Kidney (tissue), 14 donors: ENCODE data around the gene KLHL18. TPM values are rescaled to one million over a fixed set of nuclear protein-coding genes. Genes with fewer than 3 reads are reported as not detected.

ENCODE experiments used
- DNase-seq, 5 donors: peaks; one replicate each; pipeline ENCODE4 v3.0.0-alpha.2; 2013 to 2020
- FAIRE-seq: peaks from 2 replicates; lab custom pipeline; 2012; peaks lifted over from hg19 to GRCh38; lab: Jason Lieb, UNC
- H3K27ac ChIP-seq, 2 donors: one replicate each; pipeline ENCODE4 v1.7.0; 2013; ENCODE audit warnings: low read depth in 2 of 2, low read length in 2 of 2, inconsistent platforms in 1 of 2
- H3K27me3 ChIP-seq: one replicate; pipeline ENCODE4 v1.7.1; 2013; ENCODE audit warnings: low read length, inconsistent platforms; ENCODE audit not compliant: control insufficient read depth, insufficient read depth
- H3K36me3 ChIP-seq, 3 donors: one replicate each; pipeline versions ENCODE4 v1.7.0 to v1.7.1; 2013; ENCODE audit warnings: low read length in 3 of 3, control low read depth in 1 of 3, inconsistent platforms in 1 of 3; ENCODE audit not compliant: insufficient read depth in 3 of 3, control insufficient read depth in 2 of 3
- H3K4me1 ChIP-seq, 3 donors: one replicate each; pipeline versions ENCODE4 v1.7.0 to v1.7.1; 2013; ENCODE audit warnings: low read length in 3 of 3, inconsistent platforms in 1 of 3, low read depth in 1 of 3; ENCODE audit not compliant: control insufficient read depth in 2 of 3, insufficient read depth in 2 of 3
- H3K4me3 ChIP-seq, 3 donors: one replicate each; pipeline versions ENCODE4 v1.7.0 to v1.8.1; 2013; ENCODE audit warnings: low read length in 3 of 3, control low read depth in 1 of 3, inconsistent platforms in 1 of 3
- H3K9ac ChIP-seq, 3 donors: one replicate each; pipeline versions ENCODE4 v1.7.0 to v1.7.1; 2013; ENCODE audit warnings: low read length in 3 of 3, control low read depth in 1 of 3, inconsistent platforms in 1 of 3
- H3K9me3 ChIP-seq, 3 donors: one replicate each; pipeline versions ENCODE4 v1.7.0 to v1.7.1; 2013; ENCODE audit warnings: low read length in 3 of 3, control low read depth in 1 of 3, inconsistent platforms in 1 of 3; ENCODE audit not compliant: control insufficient read depth in 2 of 3, insufficient read depth in 1 of 3
- CTCF ChIP-seq: IDR thresholded peaks from 3 replicates; pipeline ENCODE4 v1.5.1; 2012; ENCODE audit warnings: mild to moderate bottlenecking, moderate library complexity, borderline replicate concordance; ENCODE audit not compliant: insufficient read depth; ENCODE audit errors: extremely low read depth
- intact Hi-C: fragments of 100-400 bp; cut with DNase I; formaldehyde crosslinking; loops from one replicate; pipeline ENCODE4 v1.11.1; 2022
- polyA plus RNA-seq: library from polyadenylated mRNA; stranded (reverse); fragments of 350-450 nt; fragmentation: Illumina TruSeq; extraction: RNeasy Lipid Tissue Mini Kit (QIAGEN cat#74804); gene quantifications from one replicate; pipeline ENCODE4 v1.2.3, GENCODE V29; 2014; ENCODE audit warnings: low read depth, low replicate concordance; ENCODE audit not compliant: insufficient read depth
- total RNA-seq: library from RNA; stranded (reverse); fragmentation: NEBNext Ultra II Directional; extraction: Animal tissue kit (Norgen Biotek cat#: 25700); gene quantifications from one replicate; pipeline ENCODE4 v1.2.1, GENCODE V29; 2021
- donor health status: control.
- donor health status: control.
- donor health status: control.
- donor health status: control.
- donor health status: control.
- donor health status: DM: yes; HTN: yes; CAD: no.
- donor health status: Normal renal cell carcinoma (clear cell type).

KLHL18 gene
- total and polyA plus RNA-seq, 2 donors from 2014 or later = 10.6 to 31.1 TPM

DNA sequence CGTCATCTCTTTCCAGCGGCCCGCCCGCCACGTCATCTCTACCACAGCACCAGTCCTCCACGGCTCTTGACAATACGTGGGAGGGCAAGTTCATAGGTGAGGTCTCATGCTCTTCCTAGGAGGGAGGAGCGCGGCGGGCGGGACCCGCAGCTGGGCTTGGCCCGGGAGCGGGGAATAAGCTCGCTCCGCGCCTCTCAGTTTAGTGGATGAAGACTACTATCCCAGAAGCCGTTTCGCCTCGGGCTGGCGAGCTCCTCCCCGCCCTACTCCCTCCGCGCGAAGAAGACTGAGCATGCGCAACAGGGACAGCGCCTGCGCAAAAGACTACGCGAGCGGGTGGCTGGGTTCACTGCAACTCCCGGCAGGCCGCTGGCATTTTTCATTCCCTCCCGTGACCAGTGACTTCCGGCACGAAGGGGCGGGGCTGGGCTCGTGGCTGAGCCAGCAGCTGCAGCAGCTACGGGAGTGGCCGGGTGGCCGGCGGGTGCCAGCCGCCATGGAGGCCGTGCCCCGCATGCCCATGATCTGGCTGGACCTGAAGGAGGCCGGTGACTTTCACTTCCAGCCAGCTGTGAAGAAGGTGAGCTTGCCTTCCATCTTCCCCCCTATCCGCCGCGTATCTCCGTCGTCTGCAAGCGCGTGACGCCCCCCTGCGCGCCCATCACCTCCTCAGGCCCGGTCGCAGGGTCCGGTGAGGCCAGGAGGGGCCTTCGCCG is 98.0 kb downstream of the KLHL18 start, which contains the start of gene PTPN23:
Gene PTPN23 (plus strand): TSS at position 421 of the 716 bp plus-strand sequence. CDS start 76 bp downstream, at position 497.
- Histone ChIP-seq H3K4me3 (peak within 1 kb of the TSS; percentile 85 to 93 (median 87)), H3K27ac (peak within 1 kb of the TSS; percentile 96 to 98), H3K36me3 (no peaks in the 10 kb centered on the region), H3K27me3 (no peaks in the 10 kb centered on the region), H3K9me3 (no peaks in the 10 kb centered on the region), H3K4me1 (peaks cover 0 to 19% (median 3%) of the 10 kb centered on the region in 3 donors), H3K9ac (peak within 1 kb of the TSS; percentile 70 to 100 (median 93))
- peak; percentile 100 for DNase-seq
- intact Hi-C loops = no loop called here
- no peak for TF ChIP-seq CTCF
- FAIRE-seq = peak; percentile 38

GRCh38 chr3:47381317-47382157 is 98.8 kb downstream of the KLHL18 start:
- H3K4me1 ChIP-seq = peaks cover 0 to 21% (median 3%) of the 10 kb centered on the region in 3 donors
- intact Hi-C loops = no loop called here
- peak overlapping the region; percentile 93 to 98 for H3K27ac ChIP-seq
- H3K36me3 ChIP-seq = no peaks in the 10 kb centered on the region
- TF ChIP-seq CTCF = no peak
- peak overlapping the region; percentile 80 to 93 (median 85) for H3K4me3 ChIP-seq
- H3K9ac ChIP-seq = peak overlapping the region; percentile 56 to 90 (median 57)
- no peaks in the 10 kb centered on the region for H3K27me3 ChIP-seq
- H3K9me3 ChIP-seq = no peaks in the 10 kb centered on the region
- DNase-seq (peak; percentile 91 to 96 (median 94)), FAIRE-seq (no peak)

GRCh38 chr3:47384425-47384824 is 101.7 kb downstream of the KLHL18 start:
- H3K4me1 ChIP-seq = peaks cover 0 to 19% (median 3%) of the 10 kb centered on the region in 3 donors
- H3K4me3 ChIP-seq = no peak overlapping the region
- no peak overlapping the region for H3K27ac ChIP-seq
- DNase-seq (no peak), FAIRE-seq (no peak)
- H3K9me3 ChIP-seq = no peaks in the 10 kb centered on the region
- H3K9ac ChIP-seq = no peak overlapping the region
- peaks cover 0 to 6% (median 0%) of the 10 kb centered on the region in 3 donors for H3K36me3 ChIP-seq
- no peaks in the 10 kb centered on the region for H3K27me3 ChIP-seq
- intact Hi-C loops = no loop called here
- no peak for TF ChIP-seq CTCF
